ENCODE measurements around the gene RALY. TPM values are rescaled to one million over a fixed set of nuclear protein-coding genes. Genes with fewer than 3 reads are reported as not detected.
"Not testable (repeated sequence)": the region's sequence is repeated elsewhere in the genome, so short reads cannot be mapped to it uniquely, and the experiment has no call there.

Gene RALY
- total RNA-seq, 4 donors from 2014 or later: 23.2 to 101 (median 87.5) TPM

GRCh38 chr20:34018166-34018565, 24.5 kb downstream of the RALY start:
- no peak overlapping the region for H3K4me3 ChIP-seq
- DNase-seq: no peak
- H3K27me3 ChIP-seq: no peaks in the 10 kb centered on the region
- H3K27ac ChIP-seq: no peak overlapping the region
- no peaks in the 10 kb centered on the region for H3K9me3 ChIP-seq
- no peaks in the 10 kb centered on the region for H3K36me3 ChIP-seq
- intact Hi-C loops (cut with DNase I; ENCODE audit: low total_unique reads): no loop called here
- peaks cover 0 to 8% of the 10 kb centered on the region in 2 donors for H3K4me1 ChIP-seq
- TF ChIP-seq POLR2A (IDR thresholded peaks at IDR 0.05) (no peak), CTCF (IDR thresholded peaks at IDR 0.05) (no peak)

- no peaks in the 10 kb centered on the region for H3K27me3 ChIP-seq
- H3K27ac ChIP-seq: no peak overlapping the region
- H3K4me1 ChIP-seq: peaks cover 0 to 17% of the 10 kb centered on the region in 2 donors
- no peak overlapping the region for H3K4me3 ChIP-seq
- no peaks in the 10 kb centered on the region for H3K9me3 ChIP-seq
- intact Hi-C loops (cut with DNase I; ENCODE audit: low total_unique reads): no loop called here
- no peak for DNase-seq
- H3K36me3 ChIP-seq: no peaks in the 10 kb centered on the region
- no peak for TF ChIP-seq POLR2A (IDR thresholded peaks at IDR 0.05)
- no peak for TF ChIP-seq CTCF (IDR thresholded peaks at IDR 0.05)
Measured at GRCh38 chr20:34022151-34022838, 28.6 kb downstream of the RALY start.

- DNase-seq: no peak
- Histone ChIP-seq H3K9me3 (no peaks in the 10 kb centered on the region), H3K4me3 (no peak overlapping the region), H3K27ac (no peak overlapping the region), H3K36me3 (no peaks in the 10 kb centered on the region), H3K27me3 (no peaks in the 10 kb centered on the region), H3K4me1 (peaks cover 0 to 17% of the 10 kb centered on the region in 2 donors)
- no peak for TF ChIP-seq POLR2A (IDR thresholded peaks at IDR 0.05)
- TF ChIP-seq CTCF (IDR thresholded peaks at IDR 0.05): no peak
- intact Hi-C loops (cut with DNase I; ENCODE audit: low total_unique reads): no loop called here
Measured at GRCh38 chr20:34022839-34023234, 29.1 kb downstream of the RALY start.

GRCh38 chr20:34023937-34024722, 30.4 kb downstream of the RALY start:
- H3K27me3 ChIP-seq: no peaks in the 10 kb centered on the region
- no peaks in the 10 kb centered on the region for H3K9me3 ChIP-seq
- no peaks in the 10 kb centered on the region for H3K36me3 ChIP-seq
- peaks cover 0 to 17% of the 10 kb centered on the region in 2 donors for H3K4me1 ChIP-seq
- intact Hi-C loops (cut with DNase I; ENCODE audit: low total_unique reads): no loop called here
- no peak overlapping the region for H3K4me3 ChIP-seq
- no peak overlapping the region for H3K27ac ChIP-seq
- DNase-seq: no peak
- TF ChIP-seq POLR2A (IDR thresholded peaks at IDR 0.05) (no peak), CTCF (IDR thresholded peaks at IDR 0.05) (no peak)

- Histone ChIP-seq H3K4me1 (peaks cover 0 to 17% of the 10 kb centered on the region in 2 donors), H3K27ac (no peak overlapping the region), H3K36me3 (no peaks in the 10 kb centered on the region), H3K4me3 (no peak overlapping the region), H3K9me3 (no peaks in the 10 kb centered on the region), H3K27me3 (no peaks in the 10 kb centered on the region)
- TF ChIP-seq POLR2A (IDR thresholded peaks at IDR 0.05) (no peak), CTCF (IDR thresholded peaks at IDR 0.05) (no peak)
- no peak for DNase-seq
- intact Hi-C loops (cut with DNase I; ENCODE audit: low total_unique reads): no loop called here
Measured at GRCh38 chr20:34024723-34025351, 31.1 kb downstream of the RALY start.

- H3K4me3 ChIP-seq; H3K36me3 ChIP-seq; DNase-seq; H3K27ac ChIP-seq; H3K9me3 ChIP-seq; intact Hi-C loops (cut with DNase I; ENCODE audit: low total_unique reads); H3K27me3 ChIP-seq: not testable (repeated sequence)
- peaks cover 0 to 17% of the 10 kb centered on the region in 2 donors for H3K4me1 ChIP-seq
Measured at GRCh38 chr20:34028013-34028412, 34.3 kb downstream of the RALY start.

Data from uterus (tissue), 4 donors.